Glutamatergic neuron (in vitro differentiated cells): ENCODE results near the gene OR52L1. TPM values are rescaled to one million over a fixed set of nuclear protein-coding genes. Genes with fewer than 3 reads are reported as not detected.

Source experiments
- total RNA-seq: library from RNA; stranded (reverse); fragmentation: NEBNext Ultra II Directional; extraction: Animal tissue kit (Norgen Biotek cat#: 25700); gene quantifications from one replicate; pipeline ENCODE4 v1.2.1, GENCODE V29; 2021; ENCODE audit not compliant: unreplicated experiment

The OR52L1 gene
- total RNA-seq, 1 donor from 2014 or later: not detected

Other genes with a start within 250 kb of the OR52L1 start
- not detected for gene OR52N4, start 232.7 kb downstream of the OR52L1 start, total RNA-seq
- gene OR52N5, start 203.6 kb downstream of the OR52L1 start, total RNA-seq: not detected
- gene OR52N1, start 195.7 kb downstream of the OR52L1 start, total RNA-seq: not detected
- not detected for gene OR52N2, start 178.1 kb downstream of the OR52L1 start, total RNA-seq
- not detected for gene OR52E6, start 145.1 kb downstream of the OR52L1 start, total RNA-seq
- not detected for gene OR52E8, start 129.3 kb downstream of the OR52L1 start, total RNA-seq
- gene OR52E4, start 106.4 kb downstream of the OR52L1 start, total RNA-seq: not detected
- not detected for gene OR52E5, start 93.8 kb downstream of the OR52L1 start, total RNA-seq
- not detected for gene OR56A3, start 44.7 kb downstream of the OR52L1 start, total RNA-seq
- gene OR56A5, start 18.5 kb downstream of the OR52L1 start, total RNA-seq: not detected
- 0.34 TPM for gene OR56A4, start 20.0 kb upstream of the OR52L1 start, total RNA-seq
- 0.15 TPM for gene OR56A1, start 43.8 kb upstream of the OR52L1 start, total RNA-seq
- not detected for gene OR56B4, start 120.7 kb upstream of the OR52L1 start, total RNA-seq
- not detected for gene OR52B2, start 183.3 kb upstream of the OR52L1 start, total RNA-seq
- gene OR52W1, start 212.2 kb upstream of the OR52L1 start, total RNA-seq: not detected
- not detected for gene C11orf42, start 218.6 kb upstream of the OR52L1 start, total RNA-seq
- gene FHIP1B, start 247.7 kb upstream of the OR52L1 start, total RNA-seq: 25.3 TPM